HepG2 (cell line): ENCODE results near the gene RBCK1. TPM values are rescaled to one million over a fixed set of nuclear protein-coding genes. Genes with fewer than 3 reads are reported as not detected.
A peak's percentile ranks its signal among the peaks of the same experiment; 100 is the strongest.

ENCODE experiments used
- DNMT1 ChIP-seq: sonication (generic); formaldehyde crosslinking; IDR thresholded peaks from 2 replicates; pipeline ENCODE4 v1.5.1; 2020; ENCODE audit warnings: mild to moderate bottlenecking, missing genetic modification reagents
- FOXJ3 ChIP-seq: sonication (generic); formaldehyde crosslinking; IDR thresholded peaks from 2 replicates; pipeline ENCODE4 v1.4.0; 2020; ENCODE audit warnings: missing genetic modification reagents, mild to moderate bottlenecking, borderline replicate concordance
- MIER2 ChIP-seq: IDR thresholded peaks from 2 replicates; pipeline ENCODE4 v1.6.1; 2016; ENCODE audit warnings: missing biosample characterization, missing genetic modification reagents
- MZF1 ChIP-seq: sonication (generic); formaldehyde crosslinking; IDR thresholded peaks from 2 replicates; pipeline ENCODE4 v1.8.1; 2023; ENCODE audit warnings: mild to moderate bottlenecking, missing genetic modification reagents, borderline replicate concordance
- NFIB ChIP-seq: sonication (generic); formaldehyde crosslinking; IDR thresholded peaks from 2 replicates; pipeline ENCODE4 v1.9.0; 2021; ENCODE audit warnings: missing genetic modification reagents, mild to moderate bottlenecking, borderline replicate concordance
- NFYB ChIP-seq: sonication (generic); formaldehyde crosslinking; IDR thresholded peaks from 2 replicates; pipeline ENCODE4 v1.4.0; 2020; ENCODE audit warnings: missing genetic modification reagents
- PHF21A ChIP-seq: sonication (generic); formaldehyde crosslinking; IDR thresholded peaks from 2 replicates; pipeline ENCODE4 v1.5.0; 2020; ENCODE audit warnings: mild to moderate bottlenecking, missing genetic modification reagents
- PTBP1 ChIP-seq: fragments of 200-400 bp; formaldehyde crosslinking; IDR thresholded peaks from 2 replicates; pipeline ENCODE4 v1.6.1; 2018; ENCODE audit warnings: low read length, low read depth; ENCODE audit not compliant: poor library complexity, severe bottlenecking
- SIX1 ChIP-seq: sonication (generic); formaldehyde crosslinking; IDR thresholded peaks from 2 replicates; pipeline ENCODE4 v1.4.0; 2020; ENCODE audit warnings: missing genetic modification reagents, borderline replicate concordance
- SP2 ChIP-seq: sonication (generic); formaldehyde crosslinking; IDR thresholded peaks from 2 replicates; pipeline ENCODE4 v1.5.1; 2020; ENCODE audit warnings: mild to moderate bottlenecking, missing genetic modification reagents
- STAG1 ChIP-seq: sonication (generic); formaldehyde crosslinking; IDR thresholded peaks from 2 replicates; pipeline ENCODE4 v1.4.0; 2020; ENCODE audit warnings: missing genetic modification reagents
- TEAD3 ChIP-seq: optimal IDR thresholded peaks from 2 replicates; pipeline ENCODE3; 2016; ENCODE audit warnings: borderline replicate concordance
- ZBTB20 ChIP-seq: sonication (generic); formaldehyde crosslinking; IDR thresholded peaks from 2 replicates; pipeline ENCODE4 v1.8.1; 2023; ENCODE audit warnings: missing genetic modification reagents, low read depth, mild to moderate bottlenecking, borderline replicate concordance
- ZFX ChIP-seq: sonication (generic); formaldehyde crosslinking; IDR thresholded peaks from 2 replicates; pipeline ENCODE4 v1.4.0; 2020; ENCODE audit warnings: mild to moderate bottlenecking, low read depth, missing genetic modification reagents, moderate library complexity
- ZFY ChIP-seq: sonication (generic); formaldehyde crosslinking; IDR thresholded peaks from 2 replicates; pipeline ENCODE4 v1.4.0; 2020; ENCODE audit warnings: missing genetic modification reagents
- ZKSCAN8 ChIP-seq: IDR thresholded peaks from 2 replicates; pipeline ENCODE4 v1.6.1; 2016; ENCODE audit warnings: borderline replicate concordance, missing genetic modification reagents, missing compliant biosample characterization
- ZNF121 ChIP-seq: sonication (generic); formaldehyde crosslinking; IDR thresholded peaks from 2 replicates; pipeline ENCODE4 v1.5.0; 2020; ENCODE audit warnings: mild to moderate bottlenecking, missing genetic modification reagents
- ZNF354B ChIP-seq: sonication (generic); formaldehyde crosslinking; IDR thresholded peaks from 2 replicates; pipeline ENCODE4 v1.8.0; 2022; ENCODE audit warnings: mild to moderate bottlenecking, missing genetic modification reagents
- ZNF607 ChIP-seq: sonication (generic); formaldehyde crosslinking; IDR thresholded peaks from 2 replicates; pipeline ENCODE4 v1.5.1; 2020; ENCODE audit warnings: missing genetic modification reagents, mild to moderate bottlenecking, borderline replicate concordance
- ZNF772 ChIP-seq: sonication (generic); formaldehyde crosslinking; IDR thresholded peaks from 2 replicates; pipeline ENCODE4 v1.5.0; 2020; ENCODE audit warnings: mild to moderate bottlenecking, missing genetic modification reagents
- ZNF878 ChIP-seq: sonication (generic); formaldehyde crosslinking; IDR thresholded peaks from 2 replicates; pipeline ENCODE4 v1.8.1; 2023; ENCODE audit warnings: mild to moderate bottlenecking, missing genetic modification reagents, moderate library complexity
- polyA plus RNA-seq, 8 experiments: library from polyadenylated mRNA; depleted of rRNA in 3 of 8; stranded (reverse) in 7 of 8; unstranded in 1 of 8; fragments of >200 nt; fragmentation: Illumina TruSeq in 4 of 8; extraction: Trizol in 4 of 8; gene quantifications; 2 replicates each; pipeline versions ENCODE4 v1.2.1 to v1.2.3, GENCODE V29; 2011 to 2016; ENCODE audit warnings: low read depth in 4 of 8, missing spikeins in 1 of 8, mixed read lengths in 1 of 8; ENCODE audit not compliant: insufficient read depth in 1 of 8
- total RNA-seq, 5 experiments: library from RNA; depleted of rRNA; stranded (reverse); fragments of >200 nt; fragmentation: Illumina TruSeq; extraction: Trizol; gene quantifications; 2 replicates each; pipeline ENCODE4 v1.2.3, GENCODE V29; 2016; ENCODE audit warnings: low read depth in 1 of 5
- TF ChIP-seq, protein P1 (sequence below): sonication (generic); formaldehyde crosslinking; IDR thresholded peaks from 2 replicates; pipeline ENCODE4 v1.4.0; 2020; ENCODE audit warnings: mild to moderate bottlenecking, low read depth, missing genetic modification reagents
- TF ChIP-seq, protein P2 (sequence below): sonication (generic); formaldehyde crosslinking; IDR thresholded peaks from 2 replicates; pipeline ENCODE4 v1.9.0; 2021; ENCODE audit warnings: missing genetic modification reagents, mild to moderate bottlenecking, borderline replicate concordance
- TF ChIP-seq, protein P3 (sequence below), 2 experiments: fragments of 450-650 bp in 1 of 2; sonication (generic) in 1 of 2; formaldehyde crosslinking; IDR thresholded peaks; 2 replicates each; pipeline versions ENCODE4 v1.5.0 to v1.8.0; 2020 to 2022; ENCODE audit warnings: mild to moderate bottlenecking in 1 of 2, missing genetic modification reagents in 1 of 2
- TF ChIP-seq, protein P4 (sequence below): sonication (generic); formaldehyde crosslinking; IDR thresholded peaks from 2 replicates; pipeline ENCODE4 v1.9.0; 2021; ENCODE audit warnings: missing genetic modification reagents, mild to moderate bottlenecking, borderline replicate concordance

RBCK1 gene
- total and polyA plus RNA-seq, 2 of the 13 experiments (the other 11 are each of a cell fraction or from before 2014, with no cell fraction given), result 149 to 215 TPM

DNA sequence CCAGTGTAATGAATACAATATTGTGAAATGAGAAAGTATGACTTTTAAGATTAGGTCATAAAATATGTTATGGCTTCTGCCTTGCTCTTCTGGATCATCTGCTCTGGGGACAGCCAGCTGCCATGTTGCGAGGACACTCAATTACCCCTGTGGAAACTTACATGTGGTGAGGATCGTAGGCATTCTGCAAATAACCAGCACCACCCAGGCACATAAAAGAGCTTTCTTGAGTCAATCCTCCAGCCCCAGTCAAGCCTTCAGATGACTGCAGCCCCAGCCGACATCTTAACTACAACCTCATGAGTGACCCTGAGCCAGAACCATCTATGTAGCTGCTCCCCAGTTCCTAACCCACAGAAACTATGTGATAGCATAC lies 4.5 kb upstream of the RBCK1 start (continued):
- TF ChIP-seq ZNF121 (CRISPR knock-in tag) (no peak), ZNF878 (CRISPR knock-in tag) (no peak), MZF1 (CRISPR knock-in tag) (no peak; the same call in 1 of the 2 replicates), ZNF772 (CRISPR knock-in tag) (no peak), STAG1 (CRISPR knock-in tag) (no peak), FOXJ3 (no peak), ZNF354B (CRISPR knock-in tag) (no peak), ZBTB20 (CRISPR knock-in tag) (no peak), PHF21A (CRISPR knock-in tag) (no peak), DNMT1 (no peak), MIER2 (CRISPR knock-in tag) (no peak), ZNF607 (CRISPR knock-in tag) (0 out of 2 replicates have a peak, but pooled peaks have one; percentile 44), NFYB (CRISPR knock-in tag) (no peak), SP2 (no peak), NFIB (CRISPR knock-in tag) (no peak), PTBP1 (no peak), TEAD3 (CRISPR knock-in tag) (peak; percentile 14), ZKSCAN8 (no peak), SIX1 (CRISPR knock-in tag) (no peak), ZFX (0 out of 2 replicates have a peak, but pooled peaks have one; percentile 13), ZFY (CRISPR knock-in tag) (0 out of 2 replicates have a peak, but pooled peaks have one; percentile 8)
- TF ChIP-seq, protein P1, sequence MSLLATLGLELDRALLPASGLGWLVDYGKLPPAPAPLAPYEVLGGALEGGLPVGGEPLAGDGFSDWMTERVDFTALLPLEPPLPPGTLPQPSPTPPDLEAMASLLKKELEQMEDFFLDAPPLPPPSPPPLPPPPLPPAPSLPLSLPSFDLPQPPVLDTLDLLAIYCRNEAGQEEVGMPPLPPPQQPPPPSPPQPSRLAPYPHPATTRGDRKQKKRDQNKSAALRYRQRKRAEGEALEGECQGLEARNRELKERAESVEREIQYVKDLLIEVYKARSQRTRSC, result no peak
- TF ChIP-seq, protein P2, sequence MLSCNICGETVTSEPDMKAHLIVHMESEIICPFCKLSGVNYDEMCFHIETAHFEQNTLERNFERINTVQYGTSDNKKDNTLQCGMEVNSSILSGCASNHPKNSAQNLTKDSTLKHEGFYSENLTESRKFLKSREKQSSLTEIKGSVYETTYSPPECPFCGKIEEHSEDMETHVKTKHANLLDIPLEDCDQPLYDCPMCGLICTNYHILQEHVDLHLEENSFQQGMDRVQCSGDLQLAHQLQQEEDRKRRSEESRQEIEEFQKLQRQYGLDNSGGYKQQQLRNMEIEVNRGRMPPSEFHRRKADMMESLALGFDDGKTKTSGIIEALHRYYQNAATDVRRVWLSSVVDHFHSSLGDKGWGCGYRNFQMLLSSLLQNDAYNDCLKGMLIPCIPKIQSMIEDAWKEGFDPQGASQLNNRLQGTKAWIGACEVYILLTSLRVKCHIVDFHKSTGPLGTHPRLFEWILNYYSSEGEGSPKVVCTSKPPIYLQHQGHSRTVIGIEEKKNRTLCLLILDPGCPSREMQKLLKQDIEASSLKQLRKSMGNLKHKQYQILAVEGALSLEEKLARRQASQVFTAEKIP, result no peak
- TF ChIP-seq, protein P3, sequence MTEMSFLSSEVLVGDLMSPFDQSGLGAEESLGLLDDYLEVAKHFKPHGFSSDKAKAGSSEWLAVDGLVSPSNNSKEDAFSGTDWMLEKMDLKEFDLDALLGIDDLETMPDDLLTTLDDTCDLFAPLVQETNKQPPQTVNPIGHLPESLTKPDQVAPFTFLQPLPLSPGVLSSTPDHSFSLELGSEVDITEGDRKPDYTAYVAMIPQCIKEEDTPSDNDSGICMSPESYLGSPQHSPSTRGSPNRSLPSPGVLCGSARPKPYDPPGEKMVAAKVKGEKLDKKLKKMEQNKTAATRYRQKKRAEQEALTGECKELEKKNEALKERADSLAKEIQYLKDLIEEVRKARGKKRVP (CRISPR knock-in tag; IDR thresholded peaks at IDR 0.05), result no peak
- TF ChIP-seq, protein P4, sequence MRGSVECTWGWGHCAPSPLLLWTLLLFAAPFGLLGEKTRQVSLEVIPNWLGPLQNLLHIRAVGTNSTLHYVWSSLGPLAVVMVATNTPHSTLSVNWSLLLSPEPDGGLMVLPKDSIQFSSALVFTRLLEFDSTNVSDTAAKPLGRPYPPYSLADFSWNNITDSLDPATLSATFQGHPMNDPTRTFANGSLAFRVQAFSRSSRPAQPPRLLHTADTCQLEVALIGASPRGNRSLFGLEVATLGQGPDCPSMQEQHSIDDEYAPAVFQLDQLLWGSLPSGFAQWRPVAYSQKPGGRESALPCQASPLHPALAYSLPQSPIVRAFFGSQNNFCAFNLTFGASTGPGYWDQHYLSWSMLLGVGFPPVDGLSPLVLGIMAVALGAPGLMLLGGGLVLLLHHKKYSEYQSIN (CRISPR knock-in tag), result no peak
